Fibroblast of lung (primary cell): Measurements from ENCODE around the gene THRAP3. TPM values are rescaled to one million over a fixed set of nuclear protein-coding genes. Genes with fewer than 3 reads are reported as not detected.

ENCODE experiments used
- DNase-seq, 2 donors: peaks; one replicate each; pipeline versions ENCODE4 v3.0.0 to v3.0.0-alpha.2; 2010; ENCODE audit warnings: low read depth in 2 of 2
- H2AFZ ChIP-seq: 2 replicates; pipeline ENCODE4 v1.5.1; 2012; ENCODE audit warnings: low read length, control low read depth, inconsistent platforms
- H3K27ac ChIP-seq: 2 replicates; pipeline ENCODE4 v1.5.1; 2011; ENCODE audit warnings: low read length, control low read depth; ENCODE audit not compliant: insufficient read depth
- H3K27me3 ChIP-seq: 2 replicates; pipeline ENCODE4 v1.5.1; 2011; ENCODE audit warnings: mild to moderate bottlenecking, low read length; ENCODE audit not compliant: control insufficient read depth, insufficient read depth
- H3K36me3 ChIP-seq: 2 replicates; pipeline ENCODE4 v1.5.1; 2011; ENCODE audit warnings: low read length; ENCODE audit not compliant: control insufficient read depth, insufficient read depth
- H3K4me1 ChIP-seq: 2 replicates; pipeline ENCODE4 v1.5.1; 2011; ENCODE audit warnings: low read length; ENCODE audit not compliant: control insufficient read depth, insufficient read depth; ENCODE audit errors: extremely low read depth
- H3K4me2 ChIP-seq: 2 replicates; pipeline ENCODE4 v1.5.1; 2011; ENCODE audit warnings: low read length, control low read depth; ENCODE audit not compliant: insufficient read depth; ENCODE audit errors: extremely low read depth
- H3K4me3 ChIP-seq, 4 experiments: fragments of 200-600 bp in 1 of 4; sonication (generic) in 1 of 4; replicated peaks in 1 of 4; 2 replicates each; pipeline ENCODE4 v1.5.1; 2011 to 2016; ENCODE audit warnings: low read length in 4 of 4, low read depth in 3 of 4, mild to moderate bottlenecking in 3 of 4, control low read depth in 2 of 4, inconsistent platforms in 1 of 4, mixed read lengths in 1 of 4; ENCODE audit not compliant: insufficient read depth in 1 of 4; ENCODE audit errors: control extremely low read depth in 1 of 4
- H3K79me2 ChIP-seq: 2 replicates; pipeline ENCODE4 v1.5.1; 2012; ENCODE audit warnings: mild to moderate bottlenecking, low read length, inconsistent platforms; ENCODE audit not compliant: control insufficient read depth, insufficient read depth
- H3K9ac ChIP-seq: 2 replicates; pipeline ENCODE4 v1.5.1; 2011; ENCODE audit warnings: mild to moderate bottlenecking, low read length, control low read depth; ENCODE audit not compliant: insufficient read depth
- H3K9me3 ChIP-seq: 2 replicates; pipeline ENCODE4 v1.5.1; 2012; ENCODE audit warnings: low read depth, low read length; ENCODE audit not compliant: control insufficient read depth, insufficient read depth
- H4K20me1 ChIP-seq: 2 replicates; pipeline ENCODE4 v1.5.1; 2011; ENCODE audit warnings: low read length; ENCODE audit not compliant: control insufficient read depth, insufficient read depth; ENCODE audit errors: extremely low read depth
- CTCF ChIP-seq, 2 donors: IDR thresholded peaks in 1 of 2; conservative IDR thresholded peaks in 1 of 2; 1 replicate in 1 of 2; 2 replicates in 1 of 2; pipeline ENCODE4 v1.5.1; 2011 to 2012; ENCODE audit warnings: low read length in 2 of 2, control low read depth in 1 of 2, inconsistent platforms in 1 of 2, low read depth in 1 of 2, mild to moderate bottlenecking in 1 of 2
- EZH2 ChIP-seq: IDR thresholded peaks from 2 replicates; pipeline ENCODE4 v1.5.1; 2012; ENCODE audit warnings: low read length, control low read depth, mild to moderate bottlenecking; ENCODE audit errors: missing control alignments
- polyA plus RNA-seq, 2 donors: library from polyadenylated mRNA; depleted of rRNA in 1 of 2; stranded (reverse) in 1 of 2; unstranded in 1 of 2; fragments of >200 nt; gene quantifications; 2 replicates each; pipeline ENCODE4 v1.2.1, GENCODE V29; 2011 to 2012; ENCODE audit warnings: missing spikeins in 1 of 2
- total RNA-seq: library from RNA; depleted of rRNA; stranded (reverse); fragments of >200 nt; gene quantifications from 2 replicates; pipeline ENCODE4 v1.2.1, GENCODE V29; 2014

Gene THRAP3
- total and polyA plus RNA-seq, 2 donors (not counting 1 experiment from before 2014, with no cell fraction given), result 92.5 to 97.5 TPM

GRCh38 chr1:36300526-36300925 is 76.3 kb downstream of the THRAP3 start:
- DNase-seq, result no peak
- TF ChIP-seq CTCF (conservative IDR thresholded peaks at IDR 0.05 in 1 of 2, IDR thresholded peaks at IDR 0.05 in 1 of 2; ENCODE audit: low read depth in 1 of 2, low read length in 2 of 2) (no peak), EZH2 (no peak)
- peak overlapping the region; percentile 36 for H3K27ac ChIP-seq
- H3K36me3 ChIP-seq, result peaks cover 33% of the 10 kb centered on the region
- peaks cover 2% of the 10 kb centered on the region for H3K4me1 ChIP-seq
- H4K20me1 ChIP-seq, result no peaks in the 10 kb centered on the region
- H3K27me3 ChIP-seq, result no peaks in the 10 kb centered on the region
- no peak overlapping the region for H2AFZ ChIP-seq
- H3K9me3 ChIP-seq, result no peaks in the 10 kb centered on the region
- no peak overlapping the region for H3K4me3 ChIP-seq
- no peak overlapping the region for H3K4me2 ChIP-seq
- H3K9ac ChIP-seq, result no peak overlapping the region
- H3K79me2 ChIP-seq, result no peaks in the 10 kb centered on the region

GRCh38 chr1:36301220-36301619 is 77.0 kb downstream of the THRAP3 start:
- H3K4me3 ChIP-seq, result no peak overlapping the region
- H3K4me1 ChIP-seq, result peaks cover 2% of the 10 kb centered on the region
- no peaks in the 10 kb centered on the region for H3K27me3 ChIP-seq
- H3K9me3 ChIP-seq, result no peaks in the 10 kb centered on the region
- H3K79me2 ChIP-seq, result no peaks in the 10 kb centered on the region
- no peak overlapping the region for H2AFZ ChIP-seq
- H3K4me2 ChIP-seq, result no peak overlapping the region
- H4K20me1 ChIP-seq, result no peaks in the 10 kb centered on the region
- H3K27ac ChIP-seq, result no peak overlapping the region
- H3K36me3 ChIP-seq, result peaks cover 32% of the 10 kb centered on the region
- no peak for TF ChIP-seq CTCF (conservative IDR thresholded peaks at IDR 0.05 in 1 of 2, IDR thresholded peaks at IDR 0.05 in 1 of 2; ENCODE audit: low read depth in 1 of 2, low read length in 2 of 2)
- TF ChIP-seq EZH2, result no peak
- H3K9ac ChIP-seq, result no peak overlapping the region
- no peak for DNase-seq

- DNase-seq, result no peak
- H3K36me3 ChIP-seq, result peaks cover 27% of the 10 kb centered on the region
- H3K4me1 ChIP-seq, result peaks cover 8% of the 10 kb centered on the region
- H3K27me3 ChIP-seq, result no peaks in the 10 kb centered on the region
- H4K20me1 ChIP-seq, result no peaks in the 10 kb centered on the region
- TF ChIP-seq CTCF (conservative IDR thresholded peaks at IDR 0.05 in 1 of 2, IDR thresholded peaks at IDR 0.05 in 1 of 2; ENCODE audit: low read depth in 1 of 2, low read length in 2 of 2) (no peak), EZH2 (no peak)
- H3K79me2 ChIP-seq, result peaks cover 2% of the 10 kb centered on the region
- no peak overlapping the region for H3K9ac ChIP-seq
- no peak overlapping the region for H3K4me3 ChIP-seq
- no peaks in the 10 kb centered on the region for H3K9me3 ChIP-seq
- H3K27ac ChIP-seq, result no peak overlapping the region
- no peak overlapping the region for H2AFZ ChIP-seq
- H3K4me2 ChIP-seq, result no peak overlapping the region
These were observed 79.0 kb downstream of the THRAP3 start for GRCh38 chr1:36303244-36303643.
